ENCODE data around the gene MZT2A. TPM values are rescaled to one million over a fixed set of nuclear protein-coding genes. Genes with fewer than 3 reads are reported as not detected.
"Not testable (repeated sequence)": the region's sequence is repeated elsewhere in the genome, so short reads cannot be mapped to it uniquely, and the experiment has no call there.

MZT2A gene
- total RNA-seq, 1 experiment from 2014 or later: 202 TPM

GRCh38 chr2:131440742-131441468, 51.3 kb downstream of the MZT2A start:
- H3K4me3 ChIP-seq (ENCODE audit: low read length); H3K9ac ChIP-seq (ENCODE audit: low read length); H3K4me2 ChIP-seq (ENCODE audit: low read length); intact Hi-C loops (cut with micrococcal nuclease); H3K27ac ChIP-seq (ENCODE audit: low read length); H3K79me2 ChIP-seq (ENCODE audit: low read length); H3K9me3 ChIP-seq (ENCODE audit: low read length); BruUV-seq (replicated peaks); CTCF ChIA-PET; POLR2A ChIA-PET (ENCODE audit: unreplicated experiment); ATAC-seq; H3K27me3 ChIP-seq (ENCODE audit: low read length); H4K20me1 ChIP-seq (ENCODE audit: low read length); H3K4me1 ChIP-seq (ENCODE audit: insufficient read depth, low read length); H2AFZ ChIP-seq (ENCODE audit: low read length); H3K9me2 ChIP-seq (replicated peaks; ENCODE audit: low read length); H3K36me3 ChIP-seq (ENCODE audit: low read depth, low read length); DNase-seq; H3F3A ChIP-seq (ENCODE audit: low read length, unreplicated experiment): not testable (repeated sequence)

Small RNA genes within 50 kb of the gene (microRNA-seq; reads per million reads assigned to microRNA genes)
- not detected for gene MIR4784 (ENCODE audit: unreplicated experiment)

Other genes with a start within 250 kb of the MZT2A start
- not detected in 2 replicates for gene RAB6D, start 128.2 kb downstream of the MZT2A start, total RNA-seq (2014; rRNA removed)
- gene TUBA3D, start 16.3 kb downstream of the MZT2A start, total RNA-seq (2014; rRNA removed): not detected in 2 replicates
- gene CCDC74A, start 35.5 kb upstream of the MZT2A start, total RNA-seq (2014; rRNA removed): 6.5 and 13.7 TPM in 2 replicates

All from PC-3 (cell line).